GM19328 (cell line): ENCODE results near the gene AJM1.
A peak's percentile ranks its signal among the peaks of the same experiment; 100 is the strongest.
"Not testable (repeated sequence)": the region's sequence is repeated elsewhere in the genome, so short reads cannot be mapped to it uniquely, and the experiment has no call there.

Experiments
- ATAC-seq: cut with Tn5 transposase; IDR thresholded peaks from one replicate; pipeline ENCODE4 v1.9.1; 2021; ENCODE audit warnings: mild to moderate bottlenecking, moderate library complexity; ENCODE audit not compliant: unreplicated experiment

The AJM1 gene

GRCh38 chr9:136843159-136843800 lies 1.0 kb downstream of the AJM1 start:
- not testable (repeated sequence) for ATAC-seq

GRCh38 chr9:136843801-136844740 lies 1.8 kb downstream of the AJM1 start:
- not testable (repeated sequence) for ATAC-seq

GRCh38 chr9:136844761-136845464 lies 2.6 kb downstream of the AJM1 start:
- no peak for ATAC-seq

GRCh38 chr9:136845465-136846260 lies 3.4 kb downstream of the AJM1 start:
- ATAC-seq: no peak

GRCh38 chr9:136846376-136847087 lies 4.3 kb downstream of the AJM1 start:
- ATAC-seq: no peak

- no peak for ATAC-seq
Observed at GRCh38 chr9:136847088-136847825, 5.0 kb downstream of the AJM1 start.

GRCh38 chr9:136847826-136848392 lies 5.6 kb downstream of the AJM1 start:
- ATAC-seq: no peak

GRCh38 chr9:136848393-136849037 lies 6.2 kb downstream of the AJM1 start:
- ATAC-seq: no peak

GRCh38 chr9:136849038-136849959 lies 7.0 kb downstream of the AJM1 start, which contains the start of gene PHPT1:
PHPT1 (plus strand) TSS chr9:136849409; CDS start chr9:136849431, 22 bp downstream.
- ATAC-seq: peak; percentile 83

- ATAC-seq: no peak
Observed at GRCh38 chr9:136849960-136850865, 7.9 kb downstream of the AJM1 start.

- no peak for ATAC-seq
Observed at GRCh38 chr9:136850866-136851775, 8.8 kb downstream of the AJM1 start.

- ATAC-seq: no peak
Observed at GRCh38 chr9:136851941-136852663, 9.8 kb downstream of the AJM1 start, which contains the start of gene MAMDC4. MAMDC4 (plus strand) TSS chr9:136852346; CDS start chr9:136852417, 71 bp downstream.

GRCh38 chr9:136852664-136853595 lies 10.7 kb downstream of the AJM1 start:
- no peak for ATAC-seq
